HCT116 (cell line): Measurements from ENCODE around the gene RBMX2. TPM values are rescaled to one million over a fixed set of nuclear protein-coding genes. Genes with fewer than 3 reads are reported as not detected.

Experiments
- ATAC-seq: fragments of 200-7000 bp; cut with Tn5 transposase; 2 replicates; pipeline ENCODE4 v1.9.1; 2020; ENCODE audit warnings: mild to moderate bottlenecking, moderate library complexity
- BruUV-seq: library from RNA; stranded (reverse); fragments of 400-500 nt; replicated peaks from 2 replicates; lab custom pipeline; 2021; lab: Mats Ljungman, UMichigan
- CTCF ChIA-PET: fragments of 300-600 bp; sonication (Branson Sonifier 250); formaldehyde crosslinking; loops from one replicate; lab custom pipeline; 2021; ENCODE audit warnings: antibody characterized with exemption; lab: Charles Lee
- POLR2A ChIA-PET: fragments of 300-600, 350-600 bp; sonication (Branson Sonifier 250); formaldehyde crosslinking; loops from one replicate; lab custom pipeline; 2021; ENCODE audit warnings: antibody characterized with exemption; lab: Charles Lee
- RAD21 ChIA-PET, 2 experiments: fragments of 300-600 bp; sonication (Branson Sonifier 250); formaldehyde crosslinking; loops; one replicate each; lab custom pipeline; 2023; ENCODE audit warnings: low total read pairs in 2 of 2; ENCODE audit not compliant: uncharacterized antibody in 2 of 2, unreplicated experiment in 2 of 2, low non-redundant PET in 1 of 2; lab: Charles Lee
- DNase-seq: peaks from one replicate; pipeline ENCODE4 v3.0.0-alpha.2; 2010; ENCODE audit warnings: low read depth, low spot score
- H2AFZ ChIP-seq: fragments of 200-600 bp; shearing (Covaris generic), sonication (generic); 2 replicates; pipeline ENCODE4 v1.6.1; 2017; ENCODE audit warnings: low read depth, mixed run types, mixed read lengths, antibody characterized with exemption, low read length; ENCODE audit not compliant: poor library complexity, severe bottlenecking
- H3K27ac ChIP-seq: 2 replicates; pipeline ENCODE4 v1.5.1; 2012; ENCODE audit warnings: low read depth, low read length
- H3K27me3 ChIP-seq: fragments of 200-600 bp; sonication (generic); 2 replicates; pipeline ENCODE4 v1.6.1; 2016; ENCODE audit warnings: mixed run types, low read length, mixed read lengths; ENCODE audit not compliant: insufficient read depth
- H3K36me3 ChIP-seq, 2 experiments: fragments of 200-500 bp in 1 of 2; fragments of 200-600 bp in 1 of 2; sonication (Bioruptor generic) in 1 of 2; sonication (generic) in 1 of 2; 2 replicates each; pipeline versions ENCODE4 v1.5.1 to v1.6.1; 2014 to 2016; ENCODE audit warnings: low read length in 2 of 2, inconsistent platforms in 1 of 2, mixed read lengths in 1 of 2, mixed run types in 1 of 2; ENCODE audit not compliant: insufficient read depth in 2 of 2, control insufficient read depth in 1 of 2
- H3K4me1 ChIP-seq, 2 experiments: fragments of 200-600 bp in 1 of 2; sonication (generic) in 1 of 2; 2 replicates each; pipeline versions ENCODE4 v1.5.1 to v1.6.1; 2012 to 2017; ENCODE audit warnings: low read length in 2 of 2, inconsistent platforms in 1 of 2, mild to moderate bottlenecking in 1 of 2, mixed read lengths in 1 of 2, mixed run types in 1 of 2, moderate library complexity in 1 of 2; ENCODE audit not compliant: insufficient read depth in 2 of 2, control insufficient read depth in 1 of 2
- H3K4me2 ChIP-seq: fragments of 200-600 bp; sonication (generic); 2 replicates; pipeline ENCODE4 v1.6.1; 2017; ENCODE audit warnings: mixed run types, low read length, mixed read lengths
- H3K4me3 ChIP-seq, 2 experiments: fragments of 200-600 bp in 1 of 2; sonication (generic) in 1 of 2; replicated peaks in 1 of 2; 2 replicates each; pipeline ENCODE4 v1.5.1; 2011 to 2016; ENCODE audit warnings: low read length in 2 of 2, control low read depth in 1 of 2, low read depth in 1 of 2, mild to moderate bottlenecking in 1 of 2, mixed read lengths in 1 of 2, mixed run types in 1 of 2
- H3K79me2 ChIP-seq: fragments of 200-600 bp; sonication (generic); 2 replicates; pipeline ENCODE4 v1.6.1; 2017; ENCODE audit warnings: mild to moderate bottlenecking, mixed run types, low read length, moderate library complexity, mixed read lengths; ENCODE audit not compliant: insufficient read depth
- H3K9ac ChIP-seq: fragments of 200-600 bp; sonication (generic); 2 replicates; pipeline ENCODE4 v1.6.1; 2016; ENCODE audit warnings: low read length, mixed read lengths
- H3K9me2 ChIP-seq: fragments of 200-600 bp; sonication (generic), shearing (Covaris generic); 2 replicates; pipeline ENCODE4 v1.6.1; 2017; ENCODE audit warnings: mixed run types, mild to moderate bottlenecking, moderate library complexity; ENCODE audit not compliant: insufficient read depth
- H3K9me3 ChIP-seq, 2 experiments: fragments of 200-500 bp in 1 of 2; fragments of 200-600 bp in 1 of 2; sonication (Bioruptor generic) in 1 of 2; sonication (generic) in 1 of 2; 2 replicates each; pipeline ENCODE4 v1.6.1; 2014 to 2017; ENCODE audit warnings: low read length in 2 of 2, mixed read lengths in 2 of 2, inconsistent platforms in 1 of 2, low read depth in 1 of 2, mild to moderate bottlenecking in 1 of 2, mixed run types in 1 of 2, moderate library complexity in 1 of 2; ENCODE audit not compliant: control insufficient read depth in 1 of 2, insufficient read depth in 1 of 2
- H4K20me1 ChIP-seq: fragments of 200-600 bp; sonication (generic), shearing (Covaris generic); 2 replicates; pipeline ENCODE4 v1.6.1; 2017; ENCODE audit warnings: mixed run types, mild to moderate bottlenecking, moderate library complexity; ENCODE audit not compliant: insufficient read depth
- CEBPB ChIP-seq: IDR thresholded peaks from 2 replicates; pipeline ENCODE4 v1.6.1; 2012; ENCODE audit warnings: low read depth
- EGR1 ChIP-seq: IDR thresholded peaks from 2 replicates; pipeline ENCODE4 v1.6.1; 2012; ENCODE audit warnings: low read depth
- ELF1 ChIP-seq: IDR thresholded peaks from 2 replicates; pipeline ENCODE4 v1.6.1; 2012; ENCODE audit warnings: low read depth, borderline replicate concordance
- EZH2 ChIP-seq: fragments of 200-600 bp; sonication (generic); IDR thresholded peaks from 2 replicates; pipeline ENCODE4 v1.6.1; 2017; ENCODE audit warnings: antibody characterized with exemption, mixed run types
- EZH2phosphoT487 ChIP-seq: fragments of 200-600 bp; IDR thresholded peaks from 2 replicates; pipeline ENCODE4 v1.6.1; 2018; ENCODE audit warnings: antibody characterized with exemption, borderline replicate concordance
- FOSL1 ChIP-seq: IDR thresholded peaks from 2 replicates; pipeline ENCODE4 v1.6.1; 2012; ENCODE audit warnings: low read depth
- JUND ChIP-seq: IDR thresholded peaks from 2 replicates; pipeline ENCODE4 v1.6.1; 2012
- POLR2A ChIP-seq: IDR thresholded peaks from 2 replicates; pipeline ENCODE4 v1.7.0; 2011; ENCODE audit warnings: borderline replicate concordance; ENCODE audit not compliant: insufficient read depth, insufficient read length; ENCODE audit errors: extremely low read depth
- POLR2AphosphoS5 ChIP-seq: IDR thresholded peaks from 2 replicates; pipeline ENCODE4 v1.6.1; 2011; ENCODE audit warnings: mild to moderate bottlenecking, low read depth, low read length, moderate library complexity
- RAD21 ChIP-seq: IDR thresholded peaks from 2 replicates; pipeline ENCODE4 v1.6.1; 2012; ENCODE audit warnings: low read depth, mild to moderate bottlenecking
- SIN3A ChIP-seq: IDR thresholded peaks from 2 replicates; pipeline ENCODE4 v1.6.1; 2012; ENCODE audit warnings: low read depth
- SRF ChIP-seq: IDR thresholded peaks from 2 replicates; pipeline ENCODE4 v1.6.1; 2012; ENCODE audit warnings: low read depth
- TCF7L2 ChIP-seq: IDR thresholded peaks from 2 replicates; pipeline ENCODE4 v1.7.0; 2011; ENCODE audit warnings: borderline replicate concordance, inconsistent platforms; ENCODE audit not compliant: insufficient read depth, insufficient read length; ENCODE audit errors: extremely low read depth
- YY1 ChIP-seq: IDR thresholded peaks from 2 replicates; pipeline ENCODE4 v1.6.1; 2011; ENCODE audit warnings: low read length, low read depth, moderate library complexity, mild to moderate bottlenecking; ENCODE audit not compliant: insufficient replicate concordance; ENCODE audit errors: extremely low read depth
- ZFX ChIP-seq: fragments of 450-650 bp; IDR thresholded peaks from 2 replicates; pipeline ENCODE4 v1.6.1; 2017
- ZNF274 ChIP-seq: fragments of 200-500 bp; sonication (Bioruptor generic); IDR thresholded peaks from 2 replicates; pipeline ENCODE4 v1.6.1; 2014; ENCODE audit warnings: mild to moderate bottlenecking, low read depth, low read length, inconsistent platforms
- intact Hi-C: fragments of 100-400 bp; cut with micrococcal nuclease; formaldehyde crosslinking; loops from 2 replicates; pipeline ENCODE4 v1.10.0; 2022
- total RNA-seq: library from RNA; stranded (reverse); gene quantifications from one replicate; pipeline ENCODE4 v1.2.1, GENCODE V29; 2021; ENCODE audit not compliant: unreplicated experiment
- TF ChIP-seq, protein P1 (sequence below): IDR thresholded peaks from 2 replicates; pipeline ENCODE4 v1.6.1; 2012
- TF ChIP-seq, protein P2 (sequence below): IDR thresholded peaks from 2 replicates; pipeline ENCODE4 v1.6.1; 2012
- TF ChIP-seq, protein P3 (sequence below): IDR thresholded peaks from 2 replicates; pipeline ENCODE4 v1.6.1; 2011; ENCODE audit warnings: mild to moderate bottlenecking, low read length, moderate library complexity; ENCODE audit not compliant: insufficient replicate concordance; ENCODE audit errors: extremely low read depth

The RBMX2 gene
- total RNA-seq, 1 experiment from 2014 or later = 18.9 TPM

DNA sequence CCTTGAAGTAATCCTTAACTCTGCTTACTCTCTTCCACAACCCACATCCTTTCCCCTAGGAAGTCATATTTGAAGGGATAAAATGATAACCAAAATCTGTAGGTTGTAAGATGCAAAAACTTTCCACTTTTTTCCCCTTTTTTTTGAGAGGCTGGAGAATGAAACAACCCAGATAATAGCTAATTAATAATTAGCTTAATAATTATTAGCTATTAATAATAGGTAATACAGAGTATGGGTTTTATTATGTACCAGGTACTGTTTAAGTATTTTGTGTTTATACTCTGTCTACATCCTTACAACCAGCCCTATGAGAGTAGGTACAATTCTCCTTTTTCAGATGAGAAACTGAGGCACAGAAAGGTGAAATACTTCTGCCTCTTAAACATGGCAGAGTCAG, 25.7 kb upstream of the RBMX2 start:
- no peaks in the 10 kb centered on the region for H3K9me2 ChIP-seq
- CTCF ChIA-PET = no interaction called here

DNA sequence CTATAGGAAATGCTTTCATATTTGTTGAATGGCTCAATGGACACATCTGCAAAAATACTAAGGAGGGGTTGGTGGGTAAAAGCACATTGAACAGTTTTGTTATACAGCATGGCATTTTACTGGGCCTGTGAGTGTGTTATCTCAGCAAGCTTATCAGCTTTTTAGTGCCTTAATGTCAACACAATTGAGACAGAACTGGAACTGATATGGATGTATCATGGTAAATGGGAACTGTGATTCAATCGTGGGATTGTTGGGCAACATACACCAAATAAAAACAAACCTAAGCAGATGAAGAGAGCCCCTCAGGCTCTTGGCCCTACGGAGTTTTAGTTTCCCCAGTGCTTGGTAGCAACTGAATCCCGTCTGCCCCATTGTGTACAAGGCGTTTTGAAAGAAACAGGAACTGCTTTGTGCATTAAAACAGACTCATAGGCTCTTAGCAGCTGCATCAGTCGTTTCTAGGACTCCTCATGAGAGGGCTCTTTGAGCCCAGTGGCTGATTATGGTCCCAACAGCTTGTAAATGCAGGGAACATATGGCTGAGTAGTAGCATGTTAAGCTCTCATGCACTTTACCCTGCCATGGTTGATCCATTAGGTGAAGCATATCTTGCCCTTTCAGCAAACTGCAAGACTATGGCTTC, 23.6 kb upstream of the RBMX2 start:
- no peak overlapping the region for H3K4me2 ChIP-seq
- CTCF ChIA-PET = no interaction called here
- no TSS peak for BruUV-seq

More for the DNA sequence above, 25.7 kb upstream of the RBMX2 start:
- POLR2A ChIA-PET = no interaction called here
- BruUV-seq = no TSS peak
- TF ChIP-seq POLR2A = no peak
- TF ChIP-seq ZNF274 = no peak
- no peak for TF ChIP-seq POLR2AphosphoS5
- no peak for TF ChIP-seq SRF
- TF ChIP-seq, protein P1, sequence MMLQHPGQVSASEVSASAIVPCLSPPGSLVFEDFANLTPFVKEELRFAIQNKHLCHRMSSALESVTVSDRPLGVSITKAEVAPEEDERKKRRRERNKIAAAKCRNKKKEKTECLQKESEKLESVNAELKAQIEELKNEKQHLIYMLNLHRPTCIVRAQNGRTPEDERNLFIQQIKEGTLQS = no peak
- no peak for TF ChIP-seq YY1
- TF ChIP-seq CEBPB = no peak
- TF ChIP-seq, protein P2, sequence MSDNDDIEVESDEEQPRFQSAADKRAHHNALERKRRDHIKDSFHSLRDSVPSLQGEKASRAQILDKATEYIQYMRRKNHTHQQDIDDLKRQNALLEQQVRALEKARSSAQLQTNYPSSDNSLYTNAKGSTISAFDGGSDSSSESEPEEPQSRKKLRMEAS = no peak
- no peak for TF ChIP-seq EZH2
- no peak for TF ChIP-seq ZFX
- no peak for TF ChIP-seq RAD21
- no peak for TF ChIP-seq ELF1
- TF ChIP-seq EZH2phosphoT487 = no peak
- TF ChIP-seq FOSL1 = no peak
- no peak for TF ChIP-seq SIN3A
- TF ChIP-seq EGR1 = no peak
- TF ChIP-seq JUND = no peak
- Histone ChIP-seq H3K27ac (no peak overlapping the region), H4K20me1 (no peaks in the 10 kb centered on the region), H3K36me3 (no peaks in the 10 kb centered on the region), H2AFZ (no peak overlapping the region), H3K79me2 (no peaks in the 10 kb centered on the region), H3K4me3 (no peak overlapping the region), H3K9me3 (no peaks in the 10 kb centered on the region), H3K4me2 (no peak overlapping the region), H3K9ac (no peak overlapping the region), H3K4me1 (no peaks in the 10 kb centered on the region), H3K27me3 (no peaks in the 10 kb centered on the region)
- RAD21 ChIA-PET = no interaction called here
- ATAC-seq = no peak
- intact Hi-C loops = no loop called here
- no peak for DNase-seq

More for the DNA sequence above, 23.6 kb upstream of the RBMX2 start:
- H3K36me3 ChIP-seq = no peaks in the 10 kb centered on the region
- H3K27ac ChIP-seq = no peak overlapping the region
- H3K27me3 ChIP-seq = no peaks in the 10 kb centered on the region
- no peak overlapping the region for H3K4me3 ChIP-seq
- no peak overlapping the region for H2AFZ ChIP-seq
- H3K9me2 ChIP-seq = no peaks in the 10 kb centered on the region
- POLR2A ChIA-PET = no interaction called here
- H3K79me2 ChIP-seq = no peaks in the 10 kb centered on the region
- TF ChIP-seq POLR2A (no peak), TCF7L2 (no peak), EGR1 (no peak), POLR2AphosphoS5 (no peak), ZFX (no peak), FOSL1 (no peak), EZH2phosphoT487 (no peak), SRF (no peak)
- TF ChIP-seq, protein P3, sequence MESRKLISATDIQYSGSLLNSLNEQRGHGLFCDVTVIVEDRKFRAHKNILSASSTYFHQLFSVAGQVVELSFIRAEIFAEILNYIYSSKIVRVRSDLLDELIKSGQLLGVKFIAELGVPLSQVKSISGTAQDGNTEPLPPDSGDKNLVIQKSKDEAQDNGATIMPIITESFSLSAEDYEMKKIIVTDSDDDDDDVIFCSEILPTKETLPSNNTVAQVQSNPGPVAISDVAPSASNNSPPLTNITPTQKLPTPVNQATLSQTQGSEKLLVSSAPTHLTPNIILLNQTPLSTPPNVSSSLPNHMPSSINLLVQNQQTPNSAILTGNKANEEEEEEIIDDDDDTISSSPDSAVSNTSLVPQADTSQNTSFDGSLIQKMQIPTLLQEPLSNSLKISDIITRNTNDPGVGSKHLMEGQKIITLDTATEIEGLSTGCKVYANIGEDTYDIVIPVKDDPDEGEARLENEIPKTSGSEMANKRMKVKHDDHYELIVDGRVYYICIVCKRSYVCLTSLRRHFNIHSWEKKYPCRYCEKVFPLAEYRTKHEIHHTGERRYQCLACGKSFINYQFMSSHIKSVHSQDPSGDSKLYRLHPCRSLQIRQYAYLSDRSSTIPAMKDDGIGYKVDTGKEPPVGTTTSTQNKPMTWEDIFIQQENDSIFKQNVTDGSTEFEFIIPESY = no peak
- DNase-seq (no peak), ATAC-seq (no peak)
- RAD21 ChIA-PET = no interaction called here
- no peaks in the 10 kb centered on the region for H4K20me1 ChIP-seq
- H3K4me1 ChIP-seq = no peaks in the 10 kb centered on the region
- H3K9ac ChIP-seq = no peak overlapping the region
- intact Hi-C loops = no loop called here
- no peaks in the 10 kb centered on the region for H3K9me3 ChIP-seq
